NCI-H524 (cell line): ENCODE data around the gene REG3G.

Experiments used
- DNase-seq, 2 experiments: peaks; one replicate each; lab custom pipeline; 2025; lab: John Stamatoyannopoulos, UW

Gene REG3G

DNA sequence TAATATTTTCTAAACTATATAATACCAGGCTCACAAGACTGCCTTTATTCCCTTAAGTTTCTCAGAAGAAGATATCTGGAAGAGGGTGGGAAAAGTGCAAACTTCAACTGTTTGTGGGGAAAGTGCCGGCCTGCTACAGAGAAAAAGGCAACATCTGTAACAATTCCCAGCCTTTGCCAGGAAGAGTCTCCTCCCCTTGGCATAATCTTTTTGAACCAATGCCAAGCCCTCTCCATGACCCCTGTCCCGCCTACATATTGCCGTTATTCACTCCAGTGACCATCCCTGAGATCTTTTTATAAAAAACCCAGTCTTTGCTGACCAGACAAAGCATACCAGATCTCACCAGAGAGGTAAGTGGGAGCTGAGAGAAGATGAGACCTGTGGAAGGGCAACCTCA, at the start of gene REG3G:
Gene REG3G, plus strand, starts transcription at position 282 of the 400 bp plus-strand sequence. CDS start 392 bp downstream, outside the sequence.
- DNase-seq, result no peak

DNA sequence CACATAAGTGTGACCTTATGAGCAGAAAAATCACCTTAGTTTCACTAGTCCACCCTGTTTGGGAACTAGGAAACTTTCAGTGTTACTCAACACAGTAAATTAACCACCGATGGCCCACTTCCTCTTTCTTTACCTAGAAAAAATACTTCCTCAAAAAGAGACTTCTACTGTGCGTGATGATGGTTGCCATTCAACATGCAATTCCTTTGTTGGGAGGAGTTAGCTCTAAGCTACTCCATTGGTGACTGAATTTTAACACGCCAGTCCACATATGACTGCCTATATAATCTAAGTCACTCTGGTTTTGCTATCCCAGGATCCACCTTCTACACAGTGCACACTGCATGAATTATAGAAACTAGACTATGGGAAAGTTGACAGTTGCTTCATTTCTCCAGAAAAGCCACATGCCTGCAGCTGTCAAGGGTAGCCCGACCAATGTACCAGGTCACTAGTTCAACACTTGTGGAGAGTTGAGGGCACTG, 47.8 kb upstream of the REG3G start:
- DNase-seq, result no peak

DNA sequence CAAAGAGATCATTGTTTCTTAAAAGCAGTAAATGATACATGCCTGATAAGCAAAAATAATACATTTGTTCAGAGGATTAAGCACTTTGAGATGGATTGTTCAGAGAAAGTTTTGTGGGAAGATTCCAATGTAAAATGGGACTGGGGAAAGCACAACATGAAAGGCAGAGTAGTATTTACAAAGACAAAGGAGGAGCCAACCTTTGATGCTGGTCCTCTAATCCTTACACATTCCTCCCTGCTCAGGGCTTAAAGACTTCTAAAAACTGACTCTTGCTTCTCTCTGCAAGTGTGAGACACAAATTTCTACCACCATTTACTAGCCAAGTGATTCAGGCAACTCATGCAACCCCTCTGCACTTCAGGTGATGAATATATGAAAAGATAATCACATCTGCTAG, 47.2 kb upstream of the REG3G start:
- no peak for DNase-seq

DNA sequence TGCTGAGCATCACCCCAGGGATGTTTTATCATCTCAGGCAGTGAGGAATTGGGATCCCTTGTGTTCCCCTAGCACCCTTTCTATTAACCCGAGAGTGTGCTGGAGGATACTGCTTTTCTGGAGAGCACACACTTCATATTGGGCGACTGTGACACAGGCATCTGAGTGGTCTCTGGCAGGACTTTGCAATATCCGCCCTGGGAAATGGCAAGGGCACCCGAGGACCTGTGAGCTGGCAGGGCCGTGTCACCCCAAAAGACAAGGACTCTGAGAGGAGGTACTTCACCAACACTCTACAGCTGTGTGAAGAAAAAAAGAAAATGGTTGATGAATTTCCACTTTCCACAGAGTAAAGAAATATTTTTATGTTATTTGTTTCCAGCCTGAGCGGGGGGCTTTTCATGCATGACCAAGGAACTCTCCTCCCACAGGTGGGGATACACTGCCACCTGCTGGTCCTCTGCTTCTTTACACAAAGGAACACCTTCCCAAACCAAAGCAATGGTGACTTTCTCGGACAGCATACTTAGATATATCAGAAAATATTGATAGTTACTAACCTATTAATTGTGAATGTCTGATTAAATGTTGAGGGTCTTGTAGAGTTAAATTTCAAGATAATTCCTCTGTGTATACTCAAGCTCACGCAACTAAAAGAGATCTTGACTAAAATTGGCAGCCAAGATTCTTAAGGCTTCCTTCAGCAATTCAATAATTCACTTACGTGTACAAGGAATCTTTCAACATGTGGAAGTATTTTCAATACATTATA, 45.9 kb upstream of the REG3G start:
- DNase-seq, result peak; percentile 17 to 67

DNA sequence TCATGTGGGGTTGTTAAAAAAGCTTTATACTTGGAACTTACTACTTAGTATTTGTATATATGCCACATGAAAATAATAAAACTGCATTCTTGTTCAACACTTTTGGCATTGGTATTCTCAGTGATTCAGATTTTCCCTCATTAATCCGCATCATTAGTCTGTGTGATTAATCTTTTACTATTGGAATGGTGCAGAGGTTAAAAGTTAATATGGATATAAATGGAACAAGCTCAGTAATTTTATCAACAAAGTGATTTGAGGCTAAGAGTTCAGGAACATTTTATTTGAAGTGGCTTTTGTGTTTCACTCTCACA, 45.4 kb upstream of the REG3G start:
- no peak for DNase-seq

DNA sequence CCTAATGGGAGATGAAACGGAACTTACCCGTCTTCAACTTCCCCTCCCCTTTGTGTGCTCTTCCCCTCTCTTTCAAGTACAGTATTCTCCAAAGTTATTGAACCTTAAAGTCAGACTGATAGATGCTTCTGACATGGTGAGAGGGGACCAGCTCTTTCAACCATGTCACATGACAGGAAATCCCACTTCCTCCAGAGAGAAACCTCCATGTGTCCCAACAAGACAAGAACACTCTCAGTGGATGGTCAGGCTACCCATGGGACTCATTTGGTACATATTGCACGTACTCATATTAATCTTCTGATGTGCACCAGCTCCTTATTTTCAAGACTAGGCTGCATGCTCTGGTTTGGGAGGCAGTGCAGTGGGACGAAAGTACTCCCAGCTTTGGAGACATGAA, 44.6 kb upstream of the REG3G start:
- no peak for DNase-seq

DNA sequence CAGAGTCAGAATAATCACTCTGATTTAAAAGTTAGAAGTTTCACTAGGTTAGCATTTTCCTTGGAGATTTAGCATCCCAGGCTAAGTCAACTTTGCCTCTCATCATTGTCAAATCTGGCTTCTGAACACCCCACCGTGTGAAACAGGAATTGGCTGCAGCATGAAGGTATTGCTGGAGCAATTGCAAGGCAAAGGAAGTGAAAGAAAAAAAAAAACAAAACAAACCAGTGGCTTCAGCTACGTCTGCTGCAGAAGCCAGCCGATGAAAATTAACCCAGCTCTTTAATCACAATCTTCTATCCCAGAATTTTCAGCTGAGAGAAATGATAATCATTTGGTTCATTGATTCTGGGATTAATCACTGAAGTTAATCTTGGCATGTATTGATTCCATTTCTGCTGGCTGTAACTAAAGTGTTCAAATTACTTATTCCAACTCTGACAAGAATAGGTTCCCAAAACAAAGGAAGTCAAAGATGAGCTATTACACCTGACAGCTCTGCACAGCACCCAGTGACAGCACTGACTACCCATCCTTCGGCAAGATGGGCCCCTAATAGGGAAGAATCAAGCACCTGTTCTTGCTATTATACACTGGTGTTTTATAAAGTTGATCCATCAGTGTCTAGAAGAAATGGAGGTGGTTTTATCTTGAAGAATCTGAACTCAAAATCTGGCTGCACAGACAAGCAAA, 42.7 kb upstream of the REG3G start:
- DNase-seq, result no peak

DNA sequence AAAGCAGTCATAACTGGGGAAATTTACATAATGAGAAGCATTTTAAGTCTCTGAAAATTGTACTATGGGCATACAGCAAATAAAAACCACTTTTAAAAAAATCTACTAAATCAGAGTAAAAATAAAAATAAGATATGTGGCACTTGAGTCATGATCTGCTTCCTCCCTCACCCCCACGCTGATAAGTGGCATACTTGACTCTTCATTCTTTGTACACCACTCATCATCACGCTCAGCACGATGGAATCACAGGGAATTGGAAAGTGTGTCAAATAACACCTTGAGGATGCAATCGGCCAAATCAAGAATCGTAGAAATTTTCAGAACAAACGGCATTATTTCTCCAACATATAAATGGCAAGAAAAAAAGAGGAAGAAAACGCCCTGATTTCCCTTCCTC, 41.1 kb upstream of the REG3G start:
- DNase-seq, result no peak

DNA sequence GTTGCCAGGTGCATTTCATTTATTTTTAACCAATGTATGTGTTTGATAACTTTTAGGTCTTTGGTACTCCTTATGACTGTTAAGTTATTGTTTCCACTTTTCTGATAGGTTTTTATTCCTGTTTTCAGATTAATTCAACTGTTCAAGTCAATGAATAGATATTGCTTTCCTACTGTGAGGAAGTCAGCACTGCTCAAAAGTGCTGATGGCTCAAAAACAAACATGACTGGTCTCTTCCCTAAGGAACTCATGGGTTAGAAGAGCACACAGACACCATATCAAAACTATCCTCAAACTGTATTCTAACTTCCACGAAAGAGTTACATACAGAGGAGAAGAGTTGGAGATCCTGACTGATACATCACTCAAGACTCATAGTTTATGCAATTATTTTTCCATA, 39.9 kb upstream of the REG3G start:
- DNase-seq, result no peak

DNA sequence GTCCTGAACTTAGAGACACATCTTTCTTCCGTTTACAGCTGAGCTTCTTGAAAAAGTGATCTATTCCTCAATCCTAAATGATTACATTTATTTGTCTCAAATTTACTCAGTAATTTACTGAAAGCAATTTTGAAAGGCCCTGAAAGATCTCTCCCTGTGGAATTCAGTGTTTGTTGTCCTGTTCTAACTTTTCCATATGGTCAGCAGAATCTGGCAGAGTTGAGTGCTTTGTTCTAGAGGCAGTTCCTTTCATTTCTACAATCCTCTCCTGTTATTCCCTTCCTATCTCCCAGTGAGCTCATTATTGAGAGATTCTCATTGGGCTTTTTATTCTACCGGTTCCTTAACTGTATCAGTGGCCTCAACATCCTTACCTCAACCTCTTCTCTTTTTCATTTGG, 36.5 kb upstream of the REG3G start:
- DNase-seq, result no peak

DNA sequence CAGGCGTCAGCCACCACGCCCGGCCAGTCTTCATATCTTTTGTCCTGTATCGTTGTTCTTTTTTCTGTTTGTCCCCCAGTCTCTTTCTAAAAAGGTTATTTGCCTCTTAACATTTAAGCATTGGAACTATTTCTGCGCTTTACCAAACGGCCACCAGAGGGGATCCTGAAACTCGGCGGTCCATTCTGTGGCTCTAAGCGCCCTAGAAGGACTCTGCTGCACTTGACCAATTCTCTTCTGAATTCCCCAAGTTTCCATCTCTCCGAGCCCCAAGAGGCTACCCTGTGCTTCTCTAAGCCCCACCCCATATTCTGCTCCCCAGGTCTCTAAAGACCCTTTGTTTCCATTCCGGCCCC, 33.1 kb upstream of the REG3G start:
- peak; percentile 31 to 55 for DNase-seq

DNA sequence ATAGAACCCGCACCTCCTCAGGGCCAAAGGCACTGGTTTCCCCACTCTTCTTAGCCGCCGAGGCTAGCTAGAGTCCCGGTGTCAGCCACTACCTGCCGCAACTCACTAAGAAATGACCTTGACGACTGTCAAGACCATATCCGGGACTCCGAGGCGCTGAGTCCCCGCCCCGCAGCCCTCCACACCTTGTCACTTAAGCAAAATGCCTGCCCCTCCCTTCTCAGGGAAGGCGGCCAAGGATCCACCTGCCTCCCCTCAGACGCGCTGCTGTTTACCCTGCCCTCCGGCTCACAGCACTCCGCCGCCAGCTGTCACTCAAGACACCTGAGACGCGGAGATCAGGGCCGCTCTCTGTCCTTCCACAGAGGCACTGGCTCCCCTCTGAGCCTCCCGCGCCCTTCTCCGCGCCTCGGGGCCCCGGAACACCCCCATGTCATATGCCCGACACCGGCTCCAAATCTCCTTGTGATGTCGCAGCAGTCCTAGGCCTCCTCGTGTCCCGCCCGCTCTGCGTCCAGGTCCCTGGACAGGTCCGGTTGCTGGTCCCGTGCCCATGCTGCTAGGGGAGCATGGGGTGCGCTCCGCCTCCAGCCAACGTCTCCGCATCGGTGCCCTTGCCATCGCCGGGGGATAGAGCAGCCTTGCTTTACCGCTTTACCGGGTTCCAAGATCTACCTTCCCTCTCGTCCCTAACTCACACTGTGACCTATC, 32.5 kb upstream of the REG3G start:
- peak; percentile 50 to 75 for DNase-seq

DNA sequence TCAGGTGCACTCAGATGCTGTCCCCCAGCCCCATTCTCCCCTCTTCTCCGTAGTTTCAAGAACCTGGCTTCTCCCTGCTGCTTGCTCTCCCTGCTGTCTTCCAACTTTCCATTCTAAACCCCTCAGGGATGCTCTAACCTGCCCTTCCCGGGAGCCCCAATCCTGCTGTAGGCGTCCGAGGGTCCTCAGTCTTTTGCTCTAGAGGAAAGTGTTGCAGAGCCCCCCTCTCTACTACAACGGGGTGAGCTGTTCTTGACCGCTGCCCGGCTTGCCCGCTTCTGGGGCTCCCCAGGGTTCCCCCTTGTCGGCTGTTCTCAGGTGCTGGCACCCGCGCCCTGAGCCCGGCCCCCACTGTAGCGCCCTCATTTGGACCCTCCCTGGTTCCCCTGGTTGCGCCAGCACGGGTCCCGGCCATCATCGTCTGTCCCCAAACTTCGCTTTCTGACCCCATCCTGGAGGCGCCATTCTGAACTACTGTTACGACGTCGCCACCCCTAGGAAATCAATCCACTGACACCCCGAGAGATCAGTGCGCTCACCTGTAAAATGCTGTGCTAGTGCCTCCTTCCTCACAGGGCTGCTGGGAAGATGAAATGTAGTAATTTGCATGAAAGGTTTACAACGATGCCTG, 31.9 kb upstream of the REG3G start:
- DNase-seq, result peak in 1 of 2 experiments; percentile 9

DNA sequence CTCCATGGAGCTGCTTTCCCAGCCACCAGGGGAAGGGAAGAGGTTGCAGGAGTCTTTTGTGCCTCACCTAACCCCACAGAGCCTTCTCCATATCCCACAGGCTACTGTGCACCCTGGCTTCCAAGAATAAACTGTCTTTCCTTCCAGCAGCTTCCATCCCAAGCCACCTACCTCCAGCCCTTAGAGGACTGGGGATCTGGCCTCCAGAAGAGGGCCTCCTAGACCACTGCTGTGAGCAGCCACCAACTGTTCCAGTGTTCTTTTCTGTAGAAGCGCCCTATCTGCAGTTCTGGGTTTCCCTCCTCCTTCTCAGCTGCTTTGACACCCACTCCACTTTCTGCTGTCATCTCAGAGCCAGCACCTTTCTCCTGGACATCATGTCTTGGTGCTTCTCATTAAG, 30.7 kb upstream of the REG3G start:
- no peak for DNase-seq

DNA sequence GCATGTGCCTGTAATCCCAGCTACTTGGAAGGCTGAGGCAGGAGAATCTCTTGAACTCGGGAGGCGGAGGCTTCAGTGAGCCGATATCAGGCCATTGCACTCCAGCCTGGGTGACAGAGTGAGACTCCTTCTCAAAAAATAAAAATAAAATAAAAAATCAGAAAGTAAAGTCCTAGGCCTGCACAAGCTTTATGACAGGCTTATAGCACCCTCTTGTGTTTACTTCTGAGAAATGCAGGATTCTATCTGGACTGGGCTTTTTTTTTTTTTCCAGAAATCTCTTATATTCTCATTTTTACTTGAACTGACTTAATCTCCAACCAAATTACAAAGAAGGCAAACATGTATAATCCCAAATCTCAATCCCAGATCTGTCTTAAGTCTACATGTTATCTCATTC, 26.1 kb upstream of the REG3G start:
- no peak for DNase-seq

DNA sequence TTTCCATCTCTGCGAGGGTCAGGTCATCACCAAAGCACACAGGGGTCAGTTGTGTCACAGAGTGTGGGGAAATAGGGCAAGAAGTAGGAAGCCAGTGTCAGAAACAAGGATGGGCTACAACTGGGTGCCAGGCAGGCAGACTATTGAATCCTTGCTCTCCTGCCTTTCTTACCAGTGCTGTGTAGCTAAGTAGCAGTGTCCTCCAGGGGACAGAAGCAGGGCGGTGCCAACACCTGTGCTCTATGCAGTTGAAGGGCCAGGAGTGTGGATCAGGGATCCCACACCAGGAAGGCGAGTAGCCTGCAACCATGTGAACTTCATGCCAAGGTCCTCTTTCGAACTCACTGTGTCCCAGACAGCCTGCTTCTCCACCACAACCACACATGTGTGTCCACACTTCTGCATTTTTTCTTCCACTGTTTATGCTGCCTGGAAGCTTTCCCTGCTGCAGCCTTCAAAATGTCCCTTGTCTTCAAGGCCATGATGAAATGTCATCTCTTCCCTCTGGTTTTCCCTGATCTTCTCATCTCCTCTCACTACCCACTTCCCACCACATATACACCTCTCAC, 25.4 kb upstream of the REG3G start:
- no peak for DNase-seq

DNA sequence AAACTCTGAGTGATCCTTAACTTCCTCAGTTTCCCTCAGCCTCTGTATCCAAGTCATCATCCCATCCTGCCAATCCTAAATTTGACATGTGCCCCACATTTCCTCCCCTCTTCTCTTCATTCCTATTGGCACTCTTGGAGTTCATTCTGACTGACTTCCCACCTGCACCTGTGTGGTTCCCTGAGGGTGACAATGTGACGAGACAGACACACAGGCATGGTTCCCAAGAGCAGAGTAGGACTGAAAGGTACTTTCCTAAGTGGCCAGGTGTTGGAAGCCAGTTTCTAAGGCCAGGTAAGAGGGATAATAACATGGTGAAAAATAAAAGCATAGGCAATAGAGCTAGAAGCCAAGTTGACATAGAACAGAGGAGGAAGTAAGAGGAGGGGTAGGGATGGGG, 24.2 kb upstream of the REG3G start:
- no peak for DNase-seq

DNA sequence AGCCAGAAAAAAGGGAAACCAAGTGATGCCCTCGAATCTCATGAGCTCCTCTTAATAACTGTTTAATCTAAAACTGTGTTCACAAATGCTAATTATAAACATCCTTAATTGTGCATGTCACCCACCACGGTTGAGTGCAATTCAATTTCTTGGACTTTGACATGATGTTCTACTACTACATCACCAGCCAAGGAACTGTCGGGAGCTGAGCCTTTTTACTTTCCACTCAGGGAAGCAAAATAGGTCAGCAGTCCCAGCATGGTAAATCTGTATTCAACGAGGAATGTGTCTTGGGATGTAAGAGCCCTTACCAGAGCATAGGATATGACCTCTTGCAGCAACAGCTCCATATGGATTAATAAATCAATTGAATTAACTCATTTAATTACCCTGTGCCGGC, 20.8 kb upstream of the REG3G start:
- DNase-seq, result peak in 1 of 2 experiments; percentile 5

DNA sequence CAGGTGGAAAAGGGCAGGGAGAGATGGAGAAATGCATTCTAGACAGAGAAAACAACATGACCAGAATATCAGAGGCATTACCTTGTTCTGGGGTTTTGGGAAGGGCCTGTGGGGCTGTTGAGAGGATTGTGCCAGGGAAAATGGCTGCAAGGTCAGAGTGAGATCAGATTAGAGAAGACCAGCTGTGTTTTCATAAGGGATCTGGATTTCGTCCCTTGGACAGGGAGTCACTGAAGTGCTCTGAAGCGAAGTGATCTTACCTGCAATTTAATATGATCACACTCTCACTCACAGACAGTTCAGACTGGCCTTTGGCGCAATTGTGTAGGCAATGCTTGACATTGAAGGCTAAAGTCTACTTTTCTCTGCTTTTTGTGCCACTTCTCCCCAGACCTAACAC, 20.3 kb upstream of the REG3G start:
- DNase-seq, result peak in 1 of 2 experiments; percentile 11

DNA sequence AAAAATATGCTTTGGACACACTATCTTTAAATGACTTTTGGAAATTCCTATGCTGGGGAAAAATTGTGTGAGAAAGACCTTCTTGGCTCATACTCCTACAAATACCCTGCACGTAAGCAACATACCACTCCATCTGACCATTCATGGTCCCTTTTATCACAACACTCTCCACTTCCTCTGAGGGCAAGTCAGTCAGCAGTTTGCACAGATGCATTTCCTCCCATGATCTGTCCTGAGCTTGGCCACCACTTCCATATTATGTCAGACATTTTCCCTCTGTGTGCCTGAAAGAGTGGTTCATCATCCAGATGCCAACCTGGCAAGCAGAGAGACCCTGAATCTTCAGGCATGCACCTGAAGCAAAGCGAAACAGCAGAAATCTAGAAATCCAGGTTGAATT, 16.1 kb upstream of the REG3G start:
- DNase-seq, result no peak

DNA sequence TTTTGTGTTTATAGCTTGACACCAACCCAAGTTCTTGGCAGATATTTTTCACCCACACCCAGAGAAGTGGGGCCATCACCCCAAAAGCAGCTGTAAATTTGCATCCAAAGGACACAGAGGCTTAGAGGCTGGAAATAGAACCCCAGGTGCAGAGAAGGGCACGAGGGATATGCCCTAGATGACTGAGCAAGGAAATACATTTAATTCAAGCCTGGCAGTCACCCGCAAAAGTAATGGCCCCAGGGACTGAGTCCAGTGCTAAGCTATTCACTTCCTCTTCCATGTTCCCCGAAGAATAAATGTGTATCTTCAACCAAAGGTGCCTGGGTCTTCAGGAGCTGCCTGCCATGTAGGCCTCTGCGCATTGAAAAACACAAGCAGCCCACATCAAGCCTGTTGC, 14.0 kb upstream of the REG3G start:
- no peak for DNase-seq

DNA sequence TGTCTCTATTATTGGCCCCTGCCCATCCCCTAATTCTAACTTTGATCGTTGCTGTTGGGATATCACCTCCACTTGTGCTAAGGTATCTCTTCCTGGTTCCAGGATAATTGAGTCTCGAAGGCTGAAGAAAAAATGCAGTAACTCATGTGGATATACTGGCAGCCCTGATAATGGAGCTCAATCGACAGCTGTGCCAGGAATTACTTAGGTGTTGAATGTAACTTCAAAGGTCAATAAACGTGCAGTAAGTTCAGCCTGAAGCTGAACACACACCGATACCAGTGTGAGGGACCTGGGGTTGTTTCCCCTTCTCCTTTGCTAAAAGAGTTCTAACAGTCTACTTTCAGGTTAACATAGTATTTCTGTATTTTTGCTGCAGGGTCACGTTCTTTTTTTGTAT, 11.9 kb upstream of the REG3G start:
- no peak for DNase-seq
